NCI-H345 treated with DMSO at 0.1 percent for 48 hours (cell line): ENCODE data around the gene IL26.

ENCODE experiments used
- DNase-seq: peaks from one replicate; lab custom pipeline; 2025; ENCODE audit not compliant: unreplicated experiment; lab: John Stamatoyannopoulos, UW

Gene IL26

GRCh38 chr12:68159681-68160304 lies 65.8 kb downstream of the IL26 start, which contains the start of gene IFNG:
IFNG (minus strand) TSS chr12:68159740; CDS start chr12:68159615, 125 bp downstream.
- DNase-seq: no peak

- no peak for DNase-seq
Observed at GRCh38 chr12:68158432-68158831, 67.2 kb downstream of the IL26 start.

GRCh38 chr12:68157380-68157779 lies 68.2 kb downstream of the IL26 start:
- DNase-seq: no peak

GRCh38 chr12:68156636-68157035 lies 69.0 kb downstream of the IL26 start:
- DNase-seq: no peak

- no peak for DNase-seq
Observed at GRCh38 chr12:68154779-68155178, 70.8 kb downstream of the IL26 start.
